IPS DF 4.7 (cell line): ENCODE measurements around the gene SORCS2.

Source experiments
- DNase-seq: peaks from one replicate; pipeline ENCODE4 v3.0.0-alpha.2; 2013; ENCODE audit warnings: low spot score; ENCODE audit errors: extremely low read depth

SORCS2 gene

DNA sequence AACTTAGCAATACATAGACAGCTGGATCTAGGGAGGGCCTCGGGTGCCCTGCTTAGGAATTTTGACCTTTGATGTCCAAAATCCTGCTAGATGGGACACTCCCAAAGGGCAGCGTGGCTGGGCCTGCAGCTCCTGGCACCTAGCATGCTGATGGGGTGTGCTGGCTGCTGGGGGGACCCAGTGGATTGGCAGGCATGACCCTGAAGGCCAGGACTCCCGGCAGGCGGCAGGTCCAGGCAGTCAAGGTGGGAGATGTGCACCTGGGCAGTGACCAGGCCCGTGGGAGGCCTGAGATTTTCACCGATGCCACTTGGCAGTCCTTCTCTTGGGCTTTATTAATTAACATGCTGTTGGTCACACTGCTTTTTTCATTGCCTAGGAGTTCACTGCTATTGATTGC lies 158.1 kb downstream of the SORCS2 start:
- DNase-seq = no peak

DNA sequence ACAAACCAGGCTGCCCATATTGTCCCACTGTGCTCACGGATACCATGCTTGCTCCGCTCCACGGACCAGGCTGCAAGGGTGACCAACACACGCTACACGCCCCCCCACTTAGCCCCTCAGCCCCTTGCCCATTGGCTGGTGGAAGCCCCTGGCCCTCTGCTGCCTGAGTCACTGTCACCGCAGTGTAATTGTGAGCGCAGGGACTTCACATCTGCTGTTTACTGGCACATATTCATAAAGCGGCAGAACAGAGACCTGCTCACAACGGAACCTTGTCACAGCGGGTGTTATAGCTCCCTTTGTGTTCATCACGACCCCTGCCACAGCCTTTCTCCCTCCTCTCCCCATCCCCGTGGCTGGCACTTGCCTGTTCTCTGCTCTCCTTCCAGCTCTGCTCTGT lies 158.7 kb downstream of the SORCS2 start:
- no peak for DNase-seq

DNA sequence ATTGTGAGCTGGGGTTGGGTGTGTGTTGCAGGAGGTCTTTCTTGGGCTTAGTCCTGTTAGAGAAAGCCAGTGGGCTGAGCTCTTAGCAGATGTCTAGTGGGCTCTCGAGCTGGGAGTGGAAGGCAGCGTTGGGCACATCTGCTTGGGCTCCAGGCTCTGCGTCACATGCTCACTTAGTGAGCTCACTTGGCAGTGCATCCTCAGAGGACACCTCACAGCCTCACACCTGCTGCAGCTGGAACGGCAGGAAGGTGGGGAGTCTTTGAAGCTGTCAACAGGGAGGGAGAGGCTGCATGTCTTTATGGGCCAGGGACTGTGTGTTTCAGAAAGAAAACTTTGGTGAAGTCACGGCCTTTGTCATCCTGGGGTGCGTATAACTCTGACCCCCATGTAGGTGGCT lies 160.1 kb downstream of the SORCS2 start:
- no peak for DNase-seq

DNA sequence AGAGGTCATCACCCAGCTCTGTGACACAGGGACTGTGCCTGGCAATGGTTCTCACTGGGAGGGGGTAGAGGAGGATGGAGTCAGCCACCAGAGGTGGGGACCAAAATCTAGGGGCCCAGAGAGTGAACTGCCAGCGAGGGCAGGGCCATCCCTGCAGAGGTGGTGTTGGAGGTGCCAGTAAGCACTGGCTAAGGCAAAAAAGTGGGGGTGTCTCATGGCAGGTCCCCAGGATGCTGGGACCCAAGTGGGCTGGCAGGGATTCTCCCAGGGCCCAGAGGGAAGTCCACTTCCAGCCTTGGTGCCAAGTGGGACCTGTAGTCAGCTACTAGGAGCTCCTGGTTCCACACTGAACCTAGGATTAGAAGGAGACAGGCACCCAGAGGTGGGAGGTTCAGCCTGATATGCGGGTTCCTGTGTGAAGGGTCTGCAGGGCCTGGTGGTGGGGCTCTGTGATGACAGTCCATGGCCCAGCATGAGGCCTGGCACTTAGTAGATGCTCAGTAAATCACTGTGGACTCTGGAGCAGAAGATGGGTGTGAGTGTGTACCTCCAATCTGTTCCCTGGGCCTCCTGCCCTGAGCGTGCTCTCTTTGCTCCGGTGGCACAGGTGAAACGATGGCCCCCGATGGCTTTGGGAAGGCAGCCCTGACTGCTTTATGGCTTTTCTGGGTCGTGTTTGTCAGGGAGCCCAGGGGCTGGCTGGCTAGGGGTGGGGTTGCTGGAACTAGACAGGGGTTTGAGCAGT lies 160.9 kb downstream of the SORCS2 start:
- DNase-seq = no peak

DNA sequence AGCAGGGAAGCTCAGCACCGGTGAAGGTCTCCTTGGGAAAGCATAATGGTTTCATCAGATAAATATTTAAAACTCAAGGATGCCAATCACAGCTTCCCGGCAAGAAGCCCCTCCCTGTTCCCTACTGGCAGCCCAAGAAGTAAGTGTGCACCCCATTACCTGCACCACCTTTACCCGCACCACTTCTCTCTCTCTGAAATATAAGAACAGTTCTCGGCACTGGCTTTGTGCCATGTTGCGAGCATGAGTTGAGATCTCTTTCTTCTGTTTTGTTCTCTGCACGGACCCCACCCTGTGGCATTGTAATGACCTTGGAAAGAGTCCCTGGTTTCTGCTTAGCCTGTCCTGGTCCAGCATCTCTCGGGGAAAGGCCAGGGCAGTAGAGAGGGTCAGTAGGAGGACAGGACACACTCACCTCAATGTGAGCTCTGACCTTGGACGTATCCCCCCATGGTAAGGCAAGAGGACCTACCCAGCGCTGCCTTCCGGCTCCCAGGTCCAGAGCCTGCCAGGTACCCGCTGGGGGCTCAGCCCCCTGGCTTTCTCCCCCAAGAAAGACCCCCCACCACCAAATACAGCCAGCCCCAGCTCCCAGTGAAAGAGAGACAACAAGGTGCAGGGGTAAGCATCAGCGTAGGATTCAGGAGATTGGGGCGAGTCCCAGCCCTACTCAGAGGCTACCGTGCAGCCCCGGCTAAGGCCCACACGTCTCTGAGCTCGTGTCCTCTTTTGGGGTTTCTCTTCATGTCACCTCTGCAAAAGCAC lies 161.7 kb downstream of the SORCS2 start:
- DNase-seq = no peak

DNA sequence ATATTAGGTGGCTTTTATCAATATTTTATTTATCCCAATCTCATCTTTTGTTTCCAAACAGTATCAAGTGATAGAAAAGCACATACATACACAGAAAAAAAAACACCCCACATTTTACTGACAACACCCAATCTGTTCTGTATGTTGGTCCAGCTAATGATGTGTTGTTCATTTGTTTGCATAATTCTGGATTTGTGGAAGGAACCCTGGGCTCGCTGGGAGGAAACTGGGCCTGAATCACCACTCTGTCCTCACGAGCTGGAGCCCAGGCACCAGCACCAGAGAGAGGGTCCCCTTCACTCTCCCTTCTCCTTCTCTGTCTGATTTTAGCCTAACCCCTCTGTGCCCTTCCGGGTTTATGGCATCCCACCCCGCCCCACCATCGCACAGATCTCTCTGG lies 162.6 kb downstream of the SORCS2 start:
- DNase-seq = no peak

DNA sequence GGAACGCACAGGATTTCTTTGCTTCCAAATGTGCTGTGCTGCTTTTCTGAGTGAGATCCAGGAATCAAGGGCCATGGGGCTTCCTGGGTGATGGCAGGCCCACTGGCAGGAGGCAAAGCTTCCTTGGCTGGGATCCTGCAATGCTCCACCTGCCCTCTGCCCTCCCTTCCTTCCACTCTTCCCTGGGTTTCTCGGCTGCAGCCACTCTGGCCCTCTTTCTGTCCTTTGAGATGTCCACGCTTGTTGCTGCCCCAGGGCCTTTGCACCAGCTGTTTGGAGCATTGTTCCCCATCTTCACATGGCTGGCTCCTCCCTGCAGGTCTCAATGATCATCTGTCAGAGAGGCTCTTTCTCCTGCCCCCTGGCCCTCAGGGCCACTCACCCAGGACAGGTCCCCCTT lies 163.5 kb downstream of the SORCS2 start:
- DNase-seq = no peak

DNA sequence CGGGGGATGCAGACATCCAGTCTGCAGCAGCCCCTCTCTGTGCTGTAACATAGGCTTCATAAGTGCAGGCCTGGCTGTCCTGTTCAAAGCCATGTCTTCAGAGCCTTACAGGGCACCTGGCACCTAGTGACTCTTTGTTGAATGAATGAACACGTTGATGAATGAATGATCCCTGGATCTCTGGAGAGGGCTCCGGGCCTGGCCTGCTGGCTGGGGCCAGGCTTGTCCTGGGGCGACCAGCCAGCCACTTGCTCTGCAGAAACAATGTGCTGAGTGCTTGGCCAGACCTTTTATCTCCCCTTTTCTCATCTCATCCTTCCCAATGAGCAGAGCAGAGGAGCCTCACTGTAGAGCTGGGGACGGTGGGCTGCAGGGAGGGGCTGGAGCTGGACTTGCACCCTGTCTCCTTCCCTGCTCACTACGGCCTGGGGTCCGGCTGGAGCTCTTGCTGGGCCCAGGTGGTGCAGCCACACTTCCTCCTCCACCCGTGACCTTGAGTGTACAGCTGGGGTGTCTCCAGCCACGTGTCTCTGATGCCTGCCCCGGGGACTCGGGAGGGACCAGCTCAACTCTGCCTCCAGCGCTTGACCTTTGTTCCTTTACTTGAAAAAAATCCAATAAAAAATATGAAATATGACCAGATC lies 164.5 kb downstream of the SORCS2 start:
- DNase-seq = no peak

DNA sequence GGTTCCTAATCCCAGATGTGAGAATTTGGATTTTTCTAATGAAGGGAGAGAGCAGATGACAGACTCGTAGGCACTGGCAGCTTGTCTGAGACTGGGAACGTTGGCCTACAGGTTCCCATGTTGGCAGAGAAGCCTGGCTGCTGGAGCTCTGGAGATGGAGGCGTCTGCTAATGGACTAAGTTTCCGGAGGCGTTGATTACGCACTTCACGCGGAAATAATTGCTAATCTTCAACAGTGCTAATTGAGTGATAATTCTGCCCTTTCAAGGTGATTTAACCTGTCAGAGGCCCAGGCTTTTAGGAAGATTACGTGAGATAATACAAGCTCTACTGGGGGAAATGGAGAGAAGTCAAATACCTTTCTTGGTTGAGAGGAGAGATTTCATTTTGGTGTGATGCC lies 165.0 kb downstream of the SORCS2 start:
- no peak for DNase-seq

DNA sequence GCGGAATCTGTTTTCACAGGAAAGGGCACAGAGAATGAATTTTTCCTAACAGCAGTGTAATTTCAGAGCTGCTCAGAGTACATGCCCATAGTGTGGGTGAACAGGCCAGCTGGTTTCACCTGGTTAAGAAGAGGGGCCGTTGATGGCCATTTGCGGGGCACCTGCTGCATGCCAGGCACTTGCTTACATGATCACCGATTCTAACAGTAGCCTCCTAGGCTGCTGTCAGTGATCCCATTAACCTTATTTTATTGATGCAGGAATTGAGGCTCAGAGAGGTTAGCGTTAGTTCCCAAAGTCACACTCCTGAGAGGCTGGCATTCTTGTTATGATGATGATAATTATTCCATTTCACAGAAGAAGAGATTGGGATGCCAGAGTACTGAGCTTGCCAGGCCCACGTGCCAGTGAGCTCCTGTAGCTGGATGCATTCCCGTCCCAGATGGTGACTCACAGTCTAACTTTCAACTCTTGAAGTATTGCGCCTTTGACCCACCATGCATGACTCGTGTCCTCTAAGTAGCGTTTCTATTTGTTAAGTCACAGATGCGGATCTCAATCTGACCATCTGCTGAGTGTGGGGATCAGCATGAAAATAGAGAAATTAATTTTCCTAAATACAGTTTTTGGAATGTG lies 165.9 kb downstream of the SORCS2 start:
- DNase-seq = no peak

DNA sequence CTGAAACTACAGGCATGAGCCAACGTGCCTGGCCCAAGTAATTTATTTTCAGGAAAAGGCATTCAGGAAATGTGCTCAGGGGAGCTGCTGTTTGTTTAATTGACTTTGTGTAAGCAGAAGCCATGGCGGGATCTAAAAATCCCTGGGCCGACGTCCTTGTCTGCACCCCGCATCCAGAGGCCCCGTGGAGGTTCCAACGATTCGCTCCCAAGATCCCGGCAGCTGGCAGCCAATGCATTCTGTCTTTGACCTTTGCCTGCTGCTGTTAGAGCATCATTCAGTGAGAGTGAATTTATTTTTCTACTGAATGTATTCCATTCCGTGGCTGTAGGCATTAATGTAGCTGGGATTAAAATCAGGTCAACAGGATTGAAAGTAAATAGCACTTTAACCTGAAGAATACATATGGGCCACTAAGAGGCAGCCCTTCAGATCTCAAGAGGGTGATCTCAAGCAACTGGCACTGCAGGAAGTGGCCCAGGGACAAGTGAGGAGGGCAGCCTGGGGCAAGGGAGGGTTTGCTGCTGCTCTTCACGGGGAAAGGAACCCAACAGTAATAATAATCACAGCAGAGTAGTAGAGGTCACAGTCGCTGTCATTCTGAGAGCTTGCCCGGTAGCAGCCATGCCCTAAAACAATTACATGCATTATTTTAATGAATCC lies 167.2 kb downstream of the SORCS2 start:
- DNase-seq = no peak

DNA sequence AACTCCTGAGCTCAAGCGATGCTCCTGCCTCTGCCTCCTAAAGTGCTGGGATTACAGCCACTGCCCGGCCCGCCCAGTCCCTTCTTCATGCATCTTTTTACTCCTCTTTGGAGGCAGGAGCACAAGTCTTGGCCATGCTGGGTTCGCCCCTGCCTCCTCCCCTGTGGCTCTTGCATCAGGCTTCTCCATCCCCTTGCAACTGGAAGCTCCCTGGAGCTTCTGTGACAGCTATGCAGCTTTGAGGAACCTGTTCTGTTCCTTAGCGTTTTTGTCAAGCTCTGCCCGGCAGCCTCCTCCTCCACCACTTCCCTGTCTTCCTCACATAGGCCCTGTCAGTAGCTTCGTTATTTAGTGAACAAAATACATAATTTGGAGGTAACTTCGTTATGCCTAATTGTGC lies 168.5 kb downstream of the SORCS2 start:
- no peak for DNase-seq

DNA sequence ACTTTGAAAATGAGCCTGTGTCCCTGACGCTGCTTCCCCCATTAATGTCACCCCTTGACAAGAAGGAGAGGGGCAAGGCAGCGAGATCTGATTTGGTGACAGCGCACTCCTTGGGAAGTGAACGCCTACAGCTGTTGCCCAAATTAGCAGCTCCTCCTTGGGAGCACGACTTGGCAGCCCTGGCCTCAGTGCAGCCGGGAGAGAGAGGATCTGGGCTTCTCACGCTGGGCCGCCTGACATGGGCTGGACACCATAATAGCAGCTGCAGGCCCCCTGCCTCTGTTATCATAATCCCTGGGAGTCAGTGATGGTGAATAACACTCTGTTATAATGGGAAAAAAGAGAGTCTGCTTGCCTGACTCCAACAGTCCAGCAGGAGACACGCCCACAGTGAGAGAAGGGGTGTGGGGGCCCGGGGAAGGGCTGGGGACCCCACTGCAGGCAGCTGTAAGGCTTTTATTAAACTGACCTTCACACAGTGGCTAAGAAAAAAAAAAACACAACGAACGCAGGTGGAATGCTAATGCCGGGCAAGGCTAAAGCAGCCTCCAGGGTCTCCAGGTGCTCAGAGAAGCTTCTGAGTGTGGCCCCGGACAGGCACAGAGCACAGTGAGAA lies 169.1 kb downstream of the SORCS2 start:
- DNase-seq = no peak

DNA sequence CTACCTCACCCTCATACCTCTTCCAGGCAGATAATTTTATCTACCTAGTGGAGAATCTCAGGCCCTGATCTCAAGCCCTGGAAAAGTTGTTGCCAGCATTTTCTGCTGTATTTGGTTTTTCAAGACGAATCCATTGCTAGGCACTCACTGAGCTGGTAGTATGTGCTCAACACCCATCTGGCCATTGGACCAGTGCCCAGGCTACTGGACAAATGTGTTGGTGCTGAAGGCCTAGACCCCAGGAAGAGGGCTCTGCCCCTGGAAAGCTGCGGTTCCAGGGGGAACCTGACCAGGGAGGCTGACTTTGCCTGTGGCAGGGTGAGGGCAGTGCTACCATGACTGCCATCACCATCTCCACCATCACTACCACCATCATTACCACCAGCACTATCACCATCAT lies 170.0 kb downstream of the SORCS2 start:
- no peak for DNase-seq

DNA sequence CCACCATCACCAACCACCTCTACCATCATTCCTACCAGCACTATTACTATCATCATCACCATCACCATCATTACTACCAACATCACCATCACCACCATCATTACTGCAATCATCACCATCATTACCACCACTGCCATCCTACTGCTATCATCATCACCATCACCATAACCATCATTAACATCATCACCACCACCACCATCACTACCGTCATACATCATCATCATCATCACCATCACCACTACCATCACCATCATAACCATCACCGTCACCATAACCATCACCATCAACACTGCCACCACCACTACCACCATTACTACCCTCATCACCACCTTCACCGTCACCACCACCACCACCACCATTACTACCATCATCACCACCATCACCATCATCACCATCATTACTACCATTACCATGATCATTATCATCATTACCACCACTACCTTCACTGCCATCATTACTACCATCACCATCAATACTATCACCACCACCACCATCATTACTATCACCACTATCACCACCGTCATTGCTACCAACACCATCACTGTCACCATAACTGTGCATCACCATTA lies 170.6 kb downstream of the SORCS2 start:
- DNase-seq = no peak

DNA sequence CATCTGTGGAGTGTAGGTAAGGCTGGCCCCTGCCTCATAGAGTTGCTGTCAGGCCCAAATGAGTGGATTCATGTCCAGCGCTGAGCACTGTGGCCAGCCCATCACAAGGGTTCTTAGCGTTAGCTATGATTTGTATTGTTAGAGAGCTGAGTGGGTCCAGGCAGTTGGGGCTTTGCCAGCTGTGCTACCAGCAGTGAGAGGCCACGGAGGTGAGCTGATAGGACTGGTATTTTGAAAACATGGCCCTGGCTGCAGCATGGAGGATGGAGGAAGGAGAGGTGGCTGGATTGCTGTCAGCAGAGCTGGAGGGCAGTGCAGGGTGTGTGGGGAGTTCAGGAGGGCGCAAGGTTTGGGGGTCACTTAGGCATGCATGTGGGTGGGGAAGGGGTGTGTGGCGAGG lies 172.6 kb downstream of the SORCS2 start:
- DNase-seq = no peak

DNA sequence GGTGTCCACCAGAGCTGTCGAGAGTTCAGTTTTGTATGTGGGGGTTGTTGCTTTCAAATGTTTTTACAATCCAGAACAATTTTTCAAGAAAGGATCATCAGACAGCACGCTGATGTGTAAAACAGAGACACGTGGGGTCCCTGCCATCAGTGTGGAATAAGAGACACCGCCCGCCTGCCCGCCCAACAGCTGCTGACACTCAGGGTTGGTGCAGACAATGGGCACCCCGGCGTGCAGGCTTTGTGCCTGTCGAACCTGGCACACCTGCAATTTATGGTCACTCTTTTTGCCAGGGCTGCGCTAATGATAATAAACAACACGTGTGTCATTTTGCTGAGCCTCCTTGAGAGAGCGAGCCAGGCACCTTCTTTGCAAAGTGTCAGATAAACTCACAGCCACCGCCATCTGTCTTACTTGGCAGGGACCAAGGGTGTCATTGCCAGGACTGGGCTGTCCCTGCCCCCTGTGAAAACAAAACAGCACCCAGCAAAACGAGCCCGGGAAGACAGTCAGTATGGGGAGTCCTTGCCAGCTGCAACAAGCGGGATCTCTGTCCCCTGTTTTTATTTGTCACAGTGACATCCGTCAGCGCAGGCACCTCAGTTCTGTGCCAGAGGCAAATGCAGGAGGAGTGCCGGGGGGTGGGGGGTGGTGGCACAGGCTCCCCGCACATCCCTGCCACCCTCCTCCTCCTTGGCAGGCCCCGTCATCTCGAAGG lies 173.3 kb downstream of the SORCS2 start:
- DNase-seq = no peak

DNA sequence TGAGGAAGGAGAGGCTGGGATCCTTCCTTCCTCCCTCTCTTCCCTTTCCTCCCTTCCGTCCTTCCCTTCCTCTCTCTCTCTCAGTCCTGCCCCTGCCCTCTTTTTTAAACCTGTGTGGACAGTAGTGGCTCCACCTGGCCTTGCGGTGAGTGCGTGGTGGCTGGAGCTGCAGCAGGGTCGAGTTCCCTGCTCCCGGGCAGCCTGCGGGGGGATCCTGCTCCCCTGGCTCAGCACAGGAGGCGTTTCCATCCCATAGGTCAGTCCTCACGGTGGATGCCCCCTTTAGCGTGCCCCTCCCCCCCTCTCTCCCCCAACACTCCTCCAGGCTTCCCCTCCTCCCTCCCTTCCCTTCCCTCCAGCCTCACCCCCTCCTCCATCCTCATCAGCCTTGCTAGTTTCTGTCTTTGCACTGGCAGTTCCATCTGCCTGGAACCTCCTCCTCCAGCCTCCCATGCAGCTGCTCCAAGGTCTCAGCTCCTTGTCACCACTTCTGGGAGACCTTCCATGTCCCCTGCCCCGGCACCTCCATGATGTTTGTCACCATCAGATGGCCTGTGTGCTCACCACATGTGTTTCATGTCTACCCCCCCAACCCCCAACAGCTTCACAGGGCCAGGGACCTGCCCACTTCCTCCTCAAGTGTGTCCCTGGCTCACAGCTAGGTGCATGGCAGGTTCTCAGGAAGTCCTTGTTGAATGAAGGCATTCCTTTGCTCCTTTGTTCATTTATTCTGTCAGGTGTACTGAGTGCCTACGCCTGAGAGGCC lies 174.0 kb downstream of the SORCS2 start:
- no peak for DNase-seq

DNA sequence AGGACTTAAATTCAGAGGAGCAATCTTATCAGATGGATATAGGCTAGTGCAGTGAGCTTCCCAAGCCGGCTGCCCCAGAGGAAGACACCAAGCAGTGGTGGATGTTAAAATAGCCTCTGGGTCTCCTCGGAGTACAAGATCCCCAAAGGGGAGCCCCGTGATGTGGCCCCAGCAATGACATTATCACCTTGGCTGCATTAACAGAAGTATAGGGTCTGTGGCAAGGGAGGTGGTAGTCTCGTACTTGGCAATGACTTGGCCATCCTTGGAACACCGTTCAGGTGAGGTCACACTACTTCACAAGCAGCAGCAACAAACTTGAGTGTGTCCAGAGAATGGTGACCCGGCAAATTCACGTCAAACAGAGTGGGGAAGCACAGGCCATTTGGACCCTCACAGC lies 174.6 kb downstream of the SORCS2 start:
- no peak for DNase-seq
